Activated CD8-positive, alpha-beta T cell treated with anti-CD3 and anti-CD28 coated beads for 36 hours (primary cell): Measurements from ENCODE around the gene LIX1L. TPM values are rescaled to one million over a fixed set of nuclear protein-coding genes. Genes with fewer than 3 reads are reported as not detected.

ENCODE experiments used
- ATAC-seq: fragments of 200-7000 bp; cut with Tn5 transposase; one replicate; pipeline ENCODE4 v1.10.0; 2021; ENCODE audit warnings: mild to moderate bottlenecking, moderate library complexity
- CTCF ChIA-PET: fragments of 350-600 bp; sonication (Branson Sonifier 250); formaldehyde crosslinking; loops from one replicate; lab custom pipeline; 2021; ENCODE audit warnings: antibody characterized with exemption; lab: Charles Lee
- POLR2A ChIA-PET: fragments of 350-600 bp; sonication (Branson Sonifier 250); formaldehyde crosslinking; loops from one replicate; lab custom pipeline; 2021; ENCODE audit warnings: antibody characterized with exemption; lab: Charles Lee
- DNase-seq: peaks from one replicate; pipeline ENCODE4 v3.0.0-alpha.2; 2020
- H3K27ac Mint-ChIP-seq: one replicate; pipeline ENCODE4 v1.8.0; 2021; ENCODE audit warnings: mild to moderate bottlenecking, mixed read lengths
- H3K27me3 Mint-ChIP-seq: one replicate; pipeline ENCODE4 v1.8.0; 2021; ENCODE audit warnings: mixed read lengths
- H3K36me3 Mint-ChIP-seq: one replicate; pipeline ENCODE4 v1.8.0; 2021; ENCODE audit warnings: low read depth, mixed read lengths
- H3K4me1 Mint-ChIP-seq: one replicate; pipeline ENCODE4 v1.8.0; 2021; ENCODE audit warnings: low read depth, mixed read lengths
- H3K4me3 Mint-ChIP-seq: one replicate; pipeline ENCODE4 v1.8.0; 2021; ENCODE audit warnings: mild to moderate bottlenecking, moderate library complexity, mixed read lengths
- H3K9me3 Mint-ChIP-seq: one replicate; pipeline ENCODE4 v1.8.0; 2021; ENCODE audit warnings: mixed read lengths
- CTCF ChIP-seq: fragments of 200-600 bp; IDR thresholded peaks from one replicate; pipeline ENCODE4 v1.8.0; 2022; ENCODE audit warnings: antibody characterized with exemption, mild to moderate bottlenecking
- intact Hi-C: fragments of 100-400 bp; cut with micrococcal nuclease; formaldehyde crosslinking; loops from one replicate; pipeline ENCODE4 v1.10.0; 2022
- total RNA-seq, 2 experiments: library from RNA; stranded (reverse); gene quantifications; one replicate each; pipeline ENCODE4 v1.2.3, GENCODE V29; 2021

Gene LIX1L
- total RNA-seq, 2 experiments from 2014 or later: 41.5 to 43.6 TPM

- POLR2A ChIA-PET: interaction anchor here (1.7 to 13.3 kb wide), 8 partner anchors 8 to 67 kb away, joined by 4 to 446 read pairs (median 29); partner anchors contain the start of genes ANKRD34A, POLR3GL and RBM8A
Measured at GRCh38 chr1:145994391-145995120, 36.7 kb upstream of the LIX1L start.

GRCh38 chr1:145993618-145994390 is 36.0 kb upstream of the LIX1L start:
- ChIA-PET CTCF (interaction anchor here (1.0 to 13.6 kb wide), 4 partner anchors 8 to 15 kb away, joined by 3 to 147 read pairs (median 11); no protein-coding TSS in a partner anchor), POLR2A (interaction anchor here (1.0 to 13.3 kb wide), 10 partner anchors 9 to 67 kb away, joined by 3 to 446 read pairs (median 16); partner anchors contain the start of genes ANKRD34A, POLR3GL and RBM8A)
- peaks cover 58% of the 10 kb centered on the region for H3K4me1 Mint-ChIP-seq
- intact Hi-C loops: loop anchor here (2.0 kb wide), 1 partner anchor 15 kb away; no protein-coding TSS in a partner anchor
- H3K4me3 Mint-ChIP-seq: peak overlapping the region; percentile 98
- H3K27me3 Mint-ChIP-seq: no peaks in the 10 kb centered on the region
- no peak for TF ChIP-seq CTCF
- no peak for ATAC-seq
- peak overlapping the region; percentile 100 for H3K27ac Mint-ChIP-seq
- H3K36me3 Mint-ChIP-seq: peaks cover 48% of the 10 kb centered on the region
- no peaks in the 10 kb centered on the region for H3K9me3 Mint-ChIP-seq
- DNase-seq: no peak

More at GRCh38 chr1:145994391-145995120, 36.7 kb upstream of the LIX1L start:
- ATAC-seq (peak; percentile 26), DNase-seq (peak; percentile 80)
- Mint-ChIP-seq H3K4me1 (peaks cover 63% of the 10 kb centered on the region), H3K27ac (peak overlapping the region; percentile 100), H3K27me3 (no peaks in the 10 kb centered on the region), H3K4me3 (peak overlapping the region; percentile 98), H3K36me3 (peaks cover 48% of the 10 kb centered on the region), H3K9me3 (no peaks in the 10 kb centered on the region)
- CTCF ChIA-PET: interaction anchor here (13.6 kb wide), 1 partner anchor 15 kb away, joined by 147 read pairs; no protein-coding TSS in a partner anchor
- no peak for TF ChIP-seq CTCF
- intact Hi-C loops: no loop called here

DNA sequence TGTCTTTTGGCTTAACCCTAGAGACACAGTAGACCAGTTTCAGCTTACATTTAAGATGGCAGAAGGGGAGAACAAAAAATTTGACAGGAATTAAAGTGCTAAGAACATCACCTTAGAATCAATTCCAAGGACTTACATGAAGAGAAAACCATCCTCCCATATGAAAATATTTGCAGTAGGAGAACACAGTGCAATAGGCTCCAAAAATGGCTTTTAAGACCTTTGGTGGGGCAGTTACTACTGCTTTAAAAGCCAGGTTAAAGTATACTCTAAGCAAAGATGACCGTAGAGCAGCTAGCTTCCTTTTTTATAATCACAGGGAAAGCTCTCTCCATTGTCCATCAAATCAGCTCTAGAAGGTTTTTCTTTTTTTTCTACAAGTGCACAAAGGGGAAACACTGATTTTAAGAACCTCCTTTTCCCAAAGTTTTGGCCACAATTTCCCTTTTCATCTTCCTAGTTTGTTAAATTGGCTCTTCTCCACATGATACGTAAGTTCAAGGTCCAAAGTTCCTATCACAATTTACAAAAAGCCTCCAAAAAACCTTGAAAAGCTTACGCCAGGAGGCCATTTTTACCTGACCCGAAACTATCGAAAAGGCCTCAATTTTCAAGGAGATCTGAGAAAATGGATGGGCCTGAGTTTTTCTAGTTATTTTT is 35.3 kb upstream of the LIX1L start:
- ATAC-seq (no peak), DNase-seq (no peak)
- H3K4me3 Mint-ChIP-seq: peak overlapping the region; percentile 98
- no peaks in the 10 kb centered on the region for H3K27me3 Mint-ChIP-seq
- peaks cover 48% of the 10 kb centered on the region for H3K36me3 Mint-ChIP-seq
- H3K27ac Mint-ChIP-seq: peak overlapping the region; percentile 100
- intact Hi-C loops: loop anchor here (2.0 kb wide), 1 partner anchor 14 kb away; no protein-coding TSS in a partner anchor
- peaks cover 2% of the 10 kb centered on the region for H3K9me3 Mint-ChIP-seq
- peaks cover 56% of the 10 kb centered on the region for H3K4me1 Mint-ChIP-seq
- TF ChIP-seq CTCF: no peak
- ChIA-PET CTCF (interaction anchor here (1.0 to 13.6 kb wide), 5 partner anchors 9 to 39 kb away, joined by 3 to 147 read pairs (median 8); no protein-coding TSS in a partner anchor), POLR2A (interaction anchor here (1.0 to 13.3 kb wide), 12 partner anchors 10 to 61 kb away, joined by 3 to 446 read pairs (median 10); partner anchors contain the start of genes ANKRD34A and POLR3GL)

DNA sequence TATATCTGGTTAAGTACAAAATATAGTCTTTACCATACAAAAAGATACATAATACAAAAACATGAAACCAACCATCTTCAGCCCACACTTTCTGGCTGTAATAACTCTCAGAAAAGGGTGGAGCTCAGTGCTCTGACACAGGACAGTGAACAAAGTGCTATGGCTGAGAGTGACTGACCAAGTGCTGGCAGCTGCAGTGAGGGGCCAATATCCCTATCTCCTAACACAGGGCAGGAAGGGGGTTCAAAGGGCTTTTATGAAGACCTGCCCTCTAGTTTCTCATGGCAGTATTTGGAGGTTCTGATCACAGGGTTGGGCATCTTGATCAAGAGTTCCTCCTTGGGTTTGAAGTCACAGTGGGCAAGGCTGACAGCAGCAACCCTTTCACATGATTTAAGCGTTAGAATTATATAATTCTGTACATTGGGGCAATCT is 34.7 kb upstream of the LIX1L start:
- H3K27ac Mint-ChIP-seq: peak overlapping the region; percentile 100
- no peak for DNase-seq
- POLR2A ChIA-PET: interaction anchor here (1.0 to 13.3 kb wide), 8 partner anchors 10 to 40 kb away, joined by 3 to 446 read pairs (median 10); partner anchors contain the start of genes ANKRD34A and POLR3GL
- H3K27me3 Mint-ChIP-seq: no peaks in the 10 kb centered on the region
- H3K4me3 Mint-ChIP-seq: peak overlapping the region; percentile 98
- TF ChIP-seq CTCF: no peak
- no peak for ATAC-seq
- peaks cover 3% of the 10 kb centered on the region for H3K9me3 Mint-ChIP-seq
- H3K4me1 Mint-ChIP-seq: peaks cover 56% of the 10 kb centered on the region
- peaks cover 48% of the 10 kb centered on the region for H3K36me3 Mint-ChIP-seq
- intact Hi-C loops: loop anchor here (2.0 kb wide), 1 partner anchor 14 kb away; no protein-coding TSS in a partner anchor
- CTCF ChIA-PET: interaction anchor here (0.9 to 13.6 kb wide), 5 partner anchors 9 to 39 kb away, joined by 3 to 147 read pairs (median 8); no protein-coding TSS in a partner anchor
